Amygdala (tissue), 56 donors: Measurements from ENCODE around the gene INSR.

Source experiments
- DNase-seq, 56 donors: peaks; one replicate each; lab custom pipeline; 2025; lab: John Stamatoyannopoulos, UW

Gene INSR

GRCh38 chr19:7063764-7064418 is 230.3 kb downstream of the INSR start:
- no peak for DNase-seq

GRCh38 chr19:7063339-7063738 is 230.9 kb downstream of the INSR start:
- DNase-seq = no peak
